Right cardiac atrium (tissue), 5 donors: Measurements from ENCODE around the gene TSPAN13. TPM values are rescaled to one million over a fixed set of nuclear protein-coding genes. Genes with fewer than 3 reads are reported as not detected.

Experiments used
- ATAC-seq, 2 donors: fragments of 200-7000 bp; cut with Tn5 transposase; one replicate each; pipeline versions ENCODE4 v1.8.0 to v1.9.1; 2020; ENCODE audit warnings: moderate library complexity in 2 of 2, mild to moderate bottlenecking in 1 of 2
- DNase-seq, 3 donors: peaks; one replicate each; pipeline ENCODE4 v3.0.0-alpha.2; 2020
- H3K27ac ChIP-seq: one replicate; pipeline ENCODE4 v1.5.1; 2013; ENCODE audit warnings: mild to moderate bottlenecking, low read length, control low read depth, moderate library complexity
- H3K27me3 ChIP-seq: one replicate; pipeline ENCODE4 v1.6.1; 2013; ENCODE audit not compliant: control insufficient read depth, insufficient read depth
- H3K4me1 ChIP-seq: one replicate; pipeline ENCODE4 v1.6.1; 2013; ENCODE audit warnings: low read length; ENCODE audit not compliant: control insufficient read depth, insufficient read depth
- H3K4me3 ChIP-seq: one replicate; pipeline ENCODE4 v1.5.1; 2013; ENCODE audit warnings: low read length, control low read depth
- H3K9me3 ChIP-seq: one replicate; pipeline ENCODE4 v1.6.1; 2013; ENCODE audit warnings: low read length; ENCODE audit not compliant: control insufficient read depth
- WGBS: extraction: QIAGEN DNeasy Blood & Tissue Kit; methylation state at CpG from one replicate; pipeline ENCODE4 v1.1.7; 2013; 5-methylcytosine and 5-hydroxymethylcytosine counted together
- intact Hi-C, 4 donors: fragments of 100-400 bp; cut with DNase I; formaldehyde crosslinking; loops; one replicate each; pipeline versions ENCODE4 v1.11.0 to v1.14.0; 2022 to 2023
- polyA plus RNA-seq: library from polyadenylated mRNA; stranded (reverse); fragments of 200-250 nt; gene quantifications from one replicate; pipeline ENCODE4 v1.2.3, GENCODE V29; 2013
- total RNA-seq, 4 donors: library from RNA; stranded (reverse); fragmentation: NEBNext Ultra II Directional; extraction: Animal tissue kit (Norgen Biotek cat#: 25700); gene quantifications; one replicate each; pipeline ENCODE4 v1.2.1, GENCODE V29; 2021
- donor health status: healthy with polysubstance abuse.
- donor health status: DM: no; HTN: yes; CAD: no.
- donor health status: DM: no; HTN: no; CAD: no.
- donor health status: DM: no; HTN: yes; CAD: no; lungs with severe emphysema.
- donor health status: DM: yes; HTN: yes; CAD: no.

The TSPAN13 gene
- total and polyA plus RNA-seq, 5 donors: 6.9 to 16.1 (median 10.9) TPM

DNA sequence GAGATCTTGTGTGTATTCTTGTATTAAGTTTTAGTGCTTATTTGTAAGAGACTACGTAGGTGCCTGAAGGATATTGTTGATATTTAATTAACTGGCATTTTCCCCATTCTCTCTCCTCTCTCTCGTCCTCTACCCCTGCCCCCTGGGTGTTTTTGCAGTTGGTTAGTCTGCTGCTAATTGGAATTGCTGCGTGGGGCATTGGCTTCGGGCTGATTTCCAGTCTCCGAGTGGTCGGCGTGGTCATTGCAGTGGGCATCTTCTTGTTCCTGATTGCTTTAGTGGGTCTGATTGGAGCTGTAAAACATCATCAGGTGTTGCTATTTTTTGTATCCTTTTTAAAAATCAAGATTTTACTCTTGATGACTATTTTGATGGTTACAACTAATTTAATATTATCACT lies 22.5 kb downstream of the TSPAN13 start:
- H3K9me3 ChIP-seq: no peaks in the 10 kb centered on the region
- no peak overlapping the region for H3K4me3 ChIP-seq
- 90% methylated on average over 7 of the region's 7 CpGs for WGBS
- H3K4me1 ChIP-seq: peaks cover 1% of the 10 kb centered on the region
- DNase-seq: no peak
- no peak for ATAC-seq
- intact Hi-C loops: no loop called here
- no peaks in the 10 kb centered on the region for H3K27me3 ChIP-seq
- H3K27ac ChIP-seq: no peak overlapping the region

DNA sequence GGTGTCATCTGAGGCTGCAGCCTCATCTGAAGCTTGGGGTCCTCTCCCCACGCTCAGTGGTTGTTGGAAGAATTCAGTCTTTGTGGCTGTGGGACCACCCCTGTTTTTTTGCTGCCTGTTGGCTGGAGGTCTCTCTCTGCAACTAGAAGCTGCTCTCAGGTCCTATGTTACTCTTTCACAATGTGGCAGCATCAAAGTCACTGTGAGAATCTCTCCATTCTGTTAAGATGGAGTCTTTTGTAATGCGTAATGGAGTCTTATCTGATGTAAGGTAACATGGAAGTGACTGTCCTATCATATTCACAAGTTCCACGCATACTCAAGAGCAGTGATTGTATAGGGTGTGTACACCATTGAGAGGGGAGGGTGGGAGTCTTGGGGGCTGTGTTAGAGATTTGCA lies 24.9 kb downstream of the TSPAN13 start:
- Histone ChIP-seq H3K27me3 (no peaks in the 10 kb centered on the region), H3K4me1 (peaks cover 1% of the 10 kb centered on the region), H3K27ac (no peak overlapping the region), H3K4me3 (no peak overlapping the region), H3K9me3 (no peaks in the 10 kb centered on the region)
- 97% methylated on average over 3 of the region's 3 CpGs for WGBS
- ATAC-seq (no peak), DNase-seq (no peak)
- intact Hi-C loops: no loop called here

DNA sequence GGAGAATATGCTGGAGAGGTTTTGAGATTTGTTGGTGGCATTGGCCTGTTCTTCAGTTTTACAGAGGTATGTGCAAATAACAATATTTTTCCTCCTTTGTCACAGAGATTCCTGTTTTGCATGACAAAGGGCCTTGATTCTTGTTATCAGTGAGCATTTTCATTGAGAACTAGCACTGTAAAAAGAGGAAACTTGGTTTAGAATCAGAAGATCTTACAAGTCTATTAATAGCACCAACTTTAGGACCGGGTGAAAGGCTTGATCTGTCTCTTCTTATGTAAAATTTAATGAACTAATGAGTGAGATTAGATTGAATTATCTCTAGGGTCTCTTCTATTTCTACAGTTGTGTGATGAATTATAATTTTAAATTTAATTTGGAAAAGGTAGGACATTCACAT lies 25.5 kb downstream of the TSPAN13 start:
- ATAC-seq (no peak), DNase-seq (no peak)
- intact Hi-C loops: no loop called here
- Histone ChIP-seq H3K9me3 (no peaks in the 10 kb centered on the region), H3K27me3 (no peaks in the 10 kb centered on the region), H3K4me3 (no peak overlapping the region), H3K27ac (no peak overlapping the region), H3K4me1 (peaks cover 1% of the 10 kb centered on the region)
- WGBS: 57% methylated on average over 1 of the region's 1 CpG

DNA sequence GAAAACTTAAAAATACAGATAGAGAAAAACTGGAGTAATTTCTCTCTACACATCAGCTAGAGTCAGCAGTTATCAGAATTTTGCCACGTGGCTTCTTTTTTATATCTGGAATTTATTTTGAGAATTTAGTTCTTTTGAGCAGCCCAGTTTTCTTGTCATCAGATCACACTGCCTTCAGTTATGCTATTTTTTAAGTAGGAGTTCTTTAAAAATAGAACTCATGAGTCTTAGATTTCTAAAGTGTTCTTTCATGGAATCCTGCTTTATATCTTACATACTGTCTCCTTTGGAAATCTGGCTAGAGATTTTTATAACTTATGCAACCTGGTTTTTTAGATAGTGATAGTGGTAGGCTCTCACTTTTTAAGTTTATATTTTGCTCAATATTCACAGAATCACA lies 27.0 kb downstream of the TSPAN13 start:
- Histone ChIP-seq H3K27ac (no peak overlapping the region), H3K27me3 (no peaks in the 10 kb centered on the region), H3K4me3 (no peak overlapping the region), H3K9me3 (no peaks in the 10 kb centered on the region), H3K4me1 (peaks cover 1% of the 10 kb centered on the region)
- DNase-seq (no peak), ATAC-seq (no peak)
- 53% methylated on average over 1 of the region's 1 CpG for WGBS
- intact Hi-C loops: no loop called here

DNA sequence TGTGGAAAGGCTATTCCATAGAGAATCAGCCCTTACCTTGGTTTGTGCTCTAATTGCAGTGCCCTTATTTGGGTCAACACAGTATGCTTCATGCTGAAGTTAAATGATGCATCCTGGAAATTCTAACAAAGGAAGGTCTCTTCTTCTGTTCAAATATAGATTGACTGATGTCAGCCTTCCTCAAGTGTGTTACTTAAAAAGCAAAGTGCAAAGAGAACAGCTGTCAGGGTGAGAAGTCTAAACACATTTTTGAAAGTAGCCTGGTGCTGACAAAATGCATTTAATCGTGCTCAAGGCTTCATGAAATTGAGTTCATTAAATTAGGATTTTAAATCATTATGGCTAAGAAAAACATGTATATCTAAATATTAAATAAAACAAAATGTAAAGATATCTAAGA lies 31.8 kb downstream of the TSPAN13 start:
- intact Hi-C loops: no loop called here
- DNase-seq (no peak), ATAC-seq (no peak)
- H3K27me3 ChIP-seq: no peaks in the 10 kb centered on the region
- H3K27ac ChIP-seq: no peak overlapping the region
- H3K9me3 ChIP-seq: no peaks in the 10 kb centered on the region
- 78% methylated on average over 1 of the region's 1 CpG for WGBS
- H3K4me1 ChIP-seq: no peaks in the 10 kb centered on the region
- H3K4me3 ChIP-seq: no peak overlapping the region

DNA sequence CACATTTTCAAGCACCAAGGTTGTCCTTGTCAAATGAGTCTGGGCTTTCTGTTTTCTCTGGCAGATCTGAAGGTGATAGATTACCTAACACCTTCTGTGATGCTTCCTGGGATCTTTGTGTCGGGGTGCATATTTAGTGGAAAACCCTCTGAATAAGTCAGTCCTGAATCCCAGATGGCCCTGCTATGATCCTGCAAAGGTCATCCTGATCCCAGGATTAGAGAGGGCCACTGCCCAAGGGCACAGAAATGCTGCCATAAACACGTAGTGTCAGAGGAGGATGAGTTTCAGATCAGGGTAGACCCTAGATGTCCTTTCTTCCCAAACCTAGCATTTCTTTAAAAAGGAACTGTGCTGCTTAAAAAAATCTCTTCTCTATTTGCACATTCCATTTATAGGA lies 32.3 kb downstream of the TSPAN13 start:
- DNase-seq: no peak

DNA sequence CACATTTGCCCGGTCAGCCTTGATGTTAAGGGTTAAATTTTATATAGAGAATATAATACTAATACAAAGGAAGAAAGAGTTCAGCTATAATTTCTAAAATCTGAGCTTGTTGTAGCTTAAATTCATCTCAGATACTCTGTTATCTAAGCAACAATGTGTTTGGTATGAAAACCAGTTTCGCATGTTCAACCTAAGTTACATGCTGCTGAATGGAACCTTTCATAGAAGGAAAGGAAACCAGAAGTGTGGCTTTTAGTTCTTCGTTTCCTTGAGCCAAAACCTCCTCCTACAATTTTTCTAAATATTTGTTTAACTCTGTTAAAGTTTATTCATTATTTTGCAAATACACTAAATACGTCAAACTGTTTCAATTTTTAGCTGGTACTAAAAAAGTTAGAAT lies 32.7 kb downstream of the TSPAN13 start:
- DNase-seq (no peak), ATAC-seq (no peak)
- Histone ChIP-seq H3K4me3 (no peak overlapping the region), H3K27ac (no peak overlapping the region), H3K9me3 (no peaks in the 10 kb centered on the region), H3K27me3 (no peaks in the 10 kb centered on the region), H3K4me1 (no peaks in the 10 kb centered on the region)
- 79% methylated on average over 4 of the region's 4 CpGs for WGBS
- intact Hi-C loops: no loop called here

More for the DNA sequence above, 32.3 kb downstream of the TSPAN13 start:
- 92% methylated on average over 2 of the region's 2 CpGs for WGBS
- ATAC-seq: no peak
- intact Hi-C loops: no loop called here
- Histone ChIP-seq H3K27ac (no peak overlapping the region), H3K27me3 (no peaks in the 10 kb centered on the region), H3K9me3 (no peaks in the 10 kb centered on the region), H3K4me3 (no peak overlapping the region), H3K4me1 (no peaks in the 10 kb centered on the region)

DNA sequence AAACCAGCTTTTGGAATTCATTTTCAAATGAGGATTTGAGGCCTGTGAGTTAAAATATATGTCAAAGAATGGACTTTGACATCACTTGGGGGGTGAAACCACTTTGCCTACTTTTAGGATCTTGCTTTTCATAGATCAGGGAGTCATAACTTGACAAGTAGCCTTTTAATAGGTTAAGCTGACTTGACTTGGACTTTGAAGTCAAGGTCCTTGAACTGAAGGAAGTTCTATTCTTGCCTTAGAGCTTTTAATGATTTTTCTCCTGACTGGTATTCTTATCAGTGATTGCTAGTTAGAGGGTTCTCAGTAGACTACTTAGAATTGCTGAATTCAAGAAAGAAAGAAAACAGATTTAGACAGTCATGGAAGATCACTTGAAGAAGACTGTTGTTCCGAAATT lies 33.6 kb downstream of the TSPAN13 start:
- Histone ChIP-seq H3K27me3 (no peaks in the 10 kb centered on the region), H3K4me3 (no peak overlapping the region), H3K4me1 (no peaks in the 10 kb centered on the region), H3K27ac (no peak overlapping the region), H3K9me3 (no peaks in the 10 kb centered on the region)
- 95% methylated on average over 1 of the region's 1 CpG for WGBS
- ATAC-seq (no peak), DNase-seq (no peak)
- intact Hi-C loops: no loop called here

DNA sequence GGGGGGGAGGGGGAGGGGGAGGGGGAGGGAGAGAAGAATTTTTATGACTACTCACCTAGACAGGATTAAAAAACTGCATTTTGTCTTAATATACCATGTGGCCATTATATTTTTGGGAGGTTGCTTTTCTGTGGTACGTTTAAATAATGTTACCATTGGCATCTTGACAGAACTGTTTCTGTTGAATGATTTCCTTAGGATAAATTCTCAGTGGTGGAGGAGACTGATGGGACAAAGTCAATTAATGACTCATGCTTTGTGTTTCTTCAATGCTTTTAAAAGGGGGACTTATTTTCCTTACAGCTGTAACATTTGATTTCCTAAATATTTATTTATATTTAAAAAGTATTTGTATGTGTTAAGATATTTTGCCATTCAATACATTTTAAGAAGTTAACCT lies 37.5 kb downstream of the TSPAN13 start:
- WGBS: 34% methylated on average over 1 of the region's 1 CpG
- ATAC-seq (no peak), DNase-seq (no peak)
- Histone ChIP-seq H3K4me3 (no peak overlapping the region), H3K27me3 (no peaks in the 10 kb centered on the region), H3K27ac (no peak overlapping the region), H3K4me1 (peaks cover 3% of the 10 kb centered on the region), H3K9me3 (no peaks in the 10 kb centered on the region)
- intact Hi-C loops: no loop called here

DNA sequence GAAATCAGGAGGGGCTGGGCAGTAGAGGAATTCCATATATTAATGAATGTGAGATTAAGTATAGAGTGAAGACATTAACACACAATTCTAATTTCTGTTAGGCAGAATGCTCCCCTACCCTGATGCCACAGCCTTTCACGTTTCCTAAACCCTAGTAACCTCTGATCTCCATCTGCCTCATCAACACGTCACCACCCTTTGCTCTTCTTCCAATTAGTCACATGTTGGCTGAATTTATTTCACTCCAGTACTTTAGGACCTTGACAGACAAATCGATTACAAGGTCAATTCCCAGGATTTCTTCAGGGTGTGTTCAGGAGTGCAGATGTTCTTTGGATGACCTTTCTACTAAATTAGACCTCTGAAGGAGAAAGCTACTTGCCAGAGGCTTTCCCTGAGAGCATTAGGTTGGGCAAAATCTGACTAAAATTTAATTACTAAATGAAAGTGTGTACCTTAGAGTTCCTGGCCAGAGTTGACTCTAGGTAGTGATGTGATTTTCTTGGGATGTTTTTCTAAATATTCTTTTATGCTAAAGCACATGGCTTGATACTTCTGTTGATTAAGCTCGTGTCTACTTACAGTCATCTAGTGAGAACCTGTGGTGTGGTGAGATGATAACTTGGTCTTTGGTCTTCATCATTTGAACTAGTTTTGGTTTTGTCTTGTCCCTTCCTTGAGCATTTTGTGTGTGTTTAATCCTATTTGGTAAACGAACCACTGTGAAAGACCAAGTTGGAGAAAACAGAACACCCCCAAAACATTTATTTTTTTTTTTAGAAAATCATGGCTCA lies 38.5 kb downstream of the TSPAN13 start:
- no peak overlapping the region for H3K27ac ChIP-seq
- WGBS: 74% methylated on average over 5 of the region's 5 CpGs
- H3K9me3 ChIP-seq: no peaks in the 10 kb centered on the region
- peaks cover 3% of the 10 kb centered on the region for H3K4me1 ChIP-seq
- ATAC-seq (no peak), DNase-seq (no peak)
- no peaks in the 10 kb centered on the region for H3K27me3 ChIP-seq
- intact Hi-C loops: no loop called here
- no peak overlapping the region for H3K4me3 ChIP-seq

DNA sequence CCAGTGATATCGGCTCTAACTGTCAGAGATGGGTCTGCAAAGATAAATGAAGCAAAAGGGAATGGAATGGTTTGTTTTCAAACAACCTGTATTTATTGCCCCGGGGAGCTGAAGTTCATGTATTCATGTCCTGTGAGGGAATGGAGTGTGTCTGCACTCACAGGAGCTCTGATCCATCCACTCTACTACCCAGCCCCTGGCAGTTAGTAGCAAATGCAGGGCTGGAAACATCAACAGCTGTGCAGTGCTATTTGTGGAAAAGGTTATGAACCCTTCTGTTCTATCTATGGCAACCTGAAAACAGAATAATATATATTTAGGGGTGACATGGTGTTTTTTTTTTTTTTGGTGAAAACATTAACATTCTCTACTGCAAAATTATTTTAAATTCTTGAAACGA lies 41.4 kb downstream of the TSPAN13 start:
- intact Hi-C loops: no loop called here
- Histone ChIP-seq H3K4me3 (no peak overlapping the region), H3K27me3 (no peaks in the 10 kb centered on the region), H3K4me1 (peaks cover 3% of the 10 kb centered on the region), H3K9me3 (no peaks in the 10 kb centered on the region), H3K27ac (no peak overlapping the region)
- no peak for DNase-seq
- no peak for ATAC-seq
- WGBS: 80% methylated on average over 3 of the region's 3 CpGs

DNA sequence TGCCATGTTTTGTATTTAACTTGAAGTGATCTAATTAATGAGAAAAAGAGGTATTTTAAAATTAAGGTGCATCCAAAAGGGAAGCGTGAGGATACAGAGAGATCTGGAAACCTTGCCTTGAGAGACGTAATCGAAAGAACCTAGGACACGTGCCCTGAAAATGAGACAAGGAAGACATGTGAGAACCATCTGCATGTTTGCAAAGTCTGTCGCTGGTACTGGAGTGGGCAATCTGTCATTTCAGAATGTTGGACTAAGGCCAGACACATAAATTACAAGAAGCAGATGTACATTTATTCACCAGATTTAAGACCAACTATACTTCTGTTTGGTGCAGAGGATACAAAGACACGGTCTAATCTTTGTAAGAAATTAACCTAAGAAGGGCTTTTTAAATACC lies 42.1 kb downstream of the TSPAN13 start:
- intact Hi-C loops: no loop called here
- no peak for ATAC-seq
- WGBS: 46% methylated on average over 6 of the region's 6 CpGs

More for the DNA sequence above, 42.1 kb downstream of the TSPAN13 start:
- no peak overlapping the region for H3K4me3 ChIP-seq
- DNase-seq: no peak
- no peak overlapping the region for H3K27ac ChIP-seq
- no peaks in the 10 kb centered on the region for H3K9me3 ChIP-seq
- H3K4me1 ChIP-seq: peaks cover 3% of the 10 kb centered on the region
- no peaks in the 10 kb centered on the region for H3K27me3 ChIP-seq
